ENCODE results near the gene IL1RAP. TPM values are rescaled to one million over a fixed set of nuclear protein-coding genes. Genes with fewer than 3 reads are reported as not detected.

Gene IL1RAP
- polyA plus RNA-seq, 3 donors: 8.0 to 12.6 (median 11.8) TPM

DNA sequence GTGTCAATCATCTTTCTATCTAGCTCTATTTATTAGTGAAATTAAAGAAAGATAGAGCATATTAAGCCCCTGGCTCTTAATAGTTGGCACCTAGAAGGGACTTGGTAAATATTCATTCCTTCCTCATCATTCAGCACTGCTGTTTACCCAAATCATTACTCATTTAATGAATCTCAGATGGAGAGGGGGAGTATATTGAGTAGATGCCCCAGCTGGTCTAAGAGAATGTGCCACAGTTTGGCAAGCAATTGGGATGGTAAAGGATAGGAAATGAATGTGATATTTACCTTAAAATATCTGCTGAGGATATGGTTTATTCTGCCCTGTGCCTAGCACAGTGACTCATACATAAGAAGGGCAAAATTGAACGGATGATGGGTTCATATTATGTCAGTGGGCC lies 6.0 kb downstream of the IL1RAP start:
- TF ChIP-seq, protein P1, sequence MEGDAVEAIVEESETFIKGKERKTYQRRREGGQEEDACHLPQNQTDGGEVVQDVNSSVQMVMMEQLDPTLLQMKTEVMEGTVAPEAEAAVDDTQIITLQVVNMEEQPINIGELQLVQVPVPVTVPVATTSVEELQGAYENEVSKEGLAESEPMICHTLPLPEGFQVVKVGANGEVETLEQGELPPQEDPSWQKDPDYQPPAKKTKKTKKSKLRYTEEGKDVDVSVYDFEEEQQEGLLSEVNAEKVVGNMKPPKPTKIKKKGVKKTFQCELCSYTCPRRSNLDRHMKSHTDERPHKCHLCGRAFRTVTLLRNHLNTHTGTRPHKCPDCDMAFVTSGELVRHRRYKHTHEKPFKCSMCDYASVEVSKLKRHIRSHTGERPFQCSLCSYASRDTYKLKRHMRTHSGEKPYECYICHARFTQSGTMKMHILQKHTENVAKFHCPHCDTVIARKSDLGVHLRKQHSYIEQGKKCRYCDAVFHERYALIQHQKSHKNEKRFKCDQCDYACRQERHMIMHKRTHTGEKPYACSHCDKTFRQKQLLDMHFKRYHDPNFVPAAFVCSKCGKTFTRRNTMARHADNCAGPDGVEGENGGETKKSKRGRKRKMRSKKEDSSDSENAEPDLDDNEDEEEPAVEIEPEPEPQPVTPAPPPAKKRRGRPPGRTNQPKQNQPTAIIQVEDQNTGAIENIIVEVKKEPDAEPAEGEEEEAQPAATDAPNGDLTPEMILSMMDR (IDR thresholded peaks at IDR 0.05): no peak
- Histone ChIP-seq H3K27me3 (ENCODE audit: control insufficient read depth in 2 of 2, insufficient read depth in 2 of 2, low read length in 2 of 2) (no peaks in the 10 kb centered on the region), H3K9me3 (replicated peaks in 1 of 2; ENCODE audit: control insufficient read depth in 1 of 2, insufficient read depth in 1 of 2, low read length in 2 of 2) (no peaks in the 10 kb centered on the region), H2AFZ (ENCODE audit: insufficient read depth, low read depth, low read length, poor library complexity, severe bottlenecking) (no peak overlapping the region), H3K27ac (ENCODE audit: low read depth in 1 of 2, low read length in 2 of 2) (no peak overlapping the region), H3K79me2 (ENCODE audit: insufficient read depth, low read length) (peaks cover 51% of the 10 kb centered on the region), H3K36me3 (replicated peaks in 1 of 2; ENCODE audit: control insufficient read depth in 1 of 2, insufficient read depth in 2 of 2, low read length in 2 of 2) (no peaks in the 10 kb centered on the region), H3K4me3 (replicated peaks in 1 of 3; ENCODE audit: low read depth in 2 of 3, low read length in 3 of 3) (no peak overlapping the region), H3K9ac (ENCODE audit: insufficient read depth, low read length, poor library complexity, severe bottlenecking) (no peak overlapping the region), H3K4me1 (ENCODE audit: control insufficient read depth in 1 of 2, insufficient read depth in 2 of 2, low read length in 2 of 2) (peaks cover 9 to 18% of the 10 kb centered on the region in 2 donors), H3K4me2 (replicated peaks; ENCODE audit: extremely low read depth, low read length, poor library complexity, severe bottlenecking) (no peak overlapping the region), H4K20me1 (ENCODE audit: insufficient read depth, low read length) (peaks cover 22% of the 10 kb centered on the region)
- Mint-ChIP-seq H3K4me3 (no peak overlapping the region), H3K27me3 (ENCODE audit: low read depth in 3 of 3) (peaks cover 0 to 1% (median 0%) of the 10 kb centered on the region in 3 donors), H3K4me1 (peaks cover 27% of the 10 kb centered on the region), H3K27ac (no peak overlapping the region), H3K36me3 (peaks cover 13 to 26% of the 10 kb centered on the region in 2 donors), H3K9me3 (peaks cover 0 to 6% (median 0%) of the 10 kb centered on the region in 7 donors)
- no CpG with 5 or more reads among the region's 1 CpG for WGBS (ENCODE audit: insufficient coverage)
- intact Hi-C loops (cut with micrococcal nuclease): loop anchor here (5.0 to 10.0 kb wide), 4 partner anchors 45 to 177 kb away; no protein-coding TSS in a partner anchor
- no peak for DNase-seq

DNA sequence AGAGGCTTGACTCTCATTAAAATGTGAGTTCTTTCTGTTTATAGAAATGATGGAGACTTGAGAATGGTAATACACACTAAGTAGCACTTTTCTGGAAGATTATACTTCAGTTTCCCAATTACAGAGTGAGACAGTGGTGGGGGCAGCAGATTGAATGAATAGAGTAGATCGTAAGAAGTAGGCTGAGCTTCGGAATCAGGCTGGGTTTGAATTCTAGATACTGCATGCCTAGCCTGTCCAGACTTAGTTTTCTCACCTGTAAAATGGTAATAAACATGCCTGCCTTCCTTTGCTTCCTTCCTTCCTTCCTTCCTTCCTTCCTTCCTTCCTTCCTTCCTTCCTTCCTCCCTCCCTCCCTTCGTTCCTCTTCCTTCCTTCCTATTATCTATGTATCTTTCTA lies 8.1 kb downstream of the IL1RAP start:
- H3K9ac ChIP-seq (ENCODE audit: insufficient read depth, low read length, poor library complexity, severe bottlenecking): no peak overlapping the region
- H3K9me3 Mint-ChIP-seq: peaks cover 0 to 6% (median 0%) of the 10 kb centered on the region in 7 donors
- H3K36me3 ChIP-seq (replicated peaks in 1 of 2; ENCODE audit: control insufficient read depth in 1 of 2, insufficient read depth in 2 of 2, low read length in 2 of 2): no peaks in the 10 kb centered on the region
- peaks cover 5 to 10% of the 10 kb centered on the region in 2 donors for H3K4me1 ChIP-seq (ENCODE audit: control insufficient read depth in 1 of 2, insufficient read depth in 2 of 2, low read length in 2 of 2)
- WGBS (ENCODE audit: insufficient coverage): 94% methylated on average over 2 of the region's 3 CpGs
- no peak overlapping the region for H3K4me2 ChIP-seq (replicated peaks; ENCODE audit: extremely low read depth, low read length, poor library complexity, severe bottlenecking)
- H3K27me3 ChIP-seq (ENCODE audit: control insufficient read depth in 2 of 2, insufficient read depth in 2 of 2, low read length in 2 of 2): no peaks in the 10 kb centered on the region
- H3K9me3 ChIP-seq (replicated peaks in 1 of 2; ENCODE audit: control insufficient read depth in 1 of 2, insufficient read depth in 1 of 2, low read length in 2 of 2): no peaks in the 10 kb centered on the region
- H3K27ac Mint-ChIP-seq: no peak overlapping the region
- no peak overlapping the region for H3K27ac ChIP-seq (ENCODE audit: low read depth in 1 of 2, low read length in 2 of 2)
- TF ChIP-seq, protein P1 (IDR thresholded peaks at IDR 0.05): no peak
- peaks cover 14% of the 10 kb centered on the region for H3K4me1 Mint-ChIP-seq
- H4K20me1 ChIP-seq (ENCODE audit: insufficient read depth, low read length): peaks cover 10% of the 10 kb centered on the region
- no peak overlapping the region for H2AFZ ChIP-seq (ENCODE audit: insufficient read depth, low read depth, low read length, poor library complexity, severe bottlenecking)
- peaks cover 36% of the 10 kb centered on the region for H3K79me2 ChIP-seq (ENCODE audit: insufficient read depth, low read length)
- H3K27me3 Mint-ChIP-seq (ENCODE audit: low read depth in 3 of 3): peaks cover 0 to 1% (median 0%) of the 10 kb centered on the region in 3 donors
- DNase-seq: no peak
- intact Hi-C loops (cut with micrococcal nuclease): no loop called here
- H3K4me3 ChIP-seq (replicated peaks in 1 of 3; ENCODE audit: low read depth in 2 of 3, low read length in 3 of 3): no peak overlapping the region
- H3K4me3 Mint-ChIP-seq: no peak overlapping the region
- H3K36me3 Mint-ChIP-seq: peaks cover 10 to 24% of the 10 kb centered on the region in 2 donors

Measured in CD14-positive monocyte (primary cell).